Thoracic aorta (tissue), 2 donors: ENCODE results near the gene PRDM9. TPM values are rescaled to one million over a fixed set of nuclear protein-coding genes. Genes with fewer than 3 reads are reported as not detected.
"Not testable (repeated sequence)": the region's sequence is repeated elsewhere in the genome, so short reads cannot be mapped to it uniquely, and the experiment has no call there.

Experiments used
- ATAC-seq: fragments of 150-250 bp; one replicate; pipeline ENCODE4 v1.8.0; 2017; ENCODE audit warnings: low read depth; ENCODE audit not compliant: insufficient number of reproducible peaks, low FRiP score
- DNase-seq: peaks from one replicate; pipeline ENCODE4 v3.0.0-alpha.2; 2020; ENCODE audit warnings: low spot score
- H3K27ac ChIP-seq, 2 donors: fragments of 200-600 bp; sonication (generic); 1 replicate in 1 of 2; 2 replicates in 1 of 2; pipeline ENCODE4 v1.5.1; 2016; ENCODE audit warnings: mild to moderate bottlenecking in 2 of 2, moderate library complexity in 2 of 2
- H3K27me3 ChIP-seq: fragments of 200-600 bp; sonication (generic); replicated peaks from 2 replicates; pipeline ENCODE4 v1.6.0; 2016; ENCODE audit warnings: mild to moderate bottlenecking; ENCODE audit not compliant: insufficient read depth
- H3K36me3 ChIP-seq: fragments of 200-600 bp; sonication (generic); one replicate; pipeline ENCODE4 v1.5.1; 2016
- H3K4me1 ChIP-seq, 2 donors: fragments of 200-600 bp; sonication (generic); 1 replicate in 1 of 2; 2 replicates in 1 of 2; pipeline versions ENCODE4 v1.5.1 to v1.6.0; 2016; ENCODE audit warnings: low read depth in 2 of 2, mild to moderate bottlenecking in 1 of 2; ENCODE audit not compliant: control insufficient read depth in 1 of 2
- H3K4me3 ChIP-seq: fragments of 200-600 bp; sonication (generic); 2 replicates; pipeline ENCODE4 v1.5.1; 2016; ENCODE audit warnings: mild to moderate bottlenecking
- H3K9me3 ChIP-seq: fragments of 200-600 bp; sonication (generic); 2 replicates; pipeline ENCODE4 v1.5.1; 2016
- total RNA-seq, 2 donors: library from RNA; depleted of rRNA; stranded (reverse); fragments of >200 nt; gene quantifications; one replicate each; pipeline versions ENCODE4 v1.1.0 to v1.2.3, GENCODE V29; 2016
- TF ChIP-seq, protein P1 (sequence below): fragments of 200-600 bp; sonication (generic); IDR thresholded peaks from one replicate; pipeline ENCODE4 v1.5.1; 2019; ENCODE audit warnings: antibody characterized with exemption

PRDM9 gene
- total RNA-seq, 2 donors from 2014 or later: not detected

DNA sequence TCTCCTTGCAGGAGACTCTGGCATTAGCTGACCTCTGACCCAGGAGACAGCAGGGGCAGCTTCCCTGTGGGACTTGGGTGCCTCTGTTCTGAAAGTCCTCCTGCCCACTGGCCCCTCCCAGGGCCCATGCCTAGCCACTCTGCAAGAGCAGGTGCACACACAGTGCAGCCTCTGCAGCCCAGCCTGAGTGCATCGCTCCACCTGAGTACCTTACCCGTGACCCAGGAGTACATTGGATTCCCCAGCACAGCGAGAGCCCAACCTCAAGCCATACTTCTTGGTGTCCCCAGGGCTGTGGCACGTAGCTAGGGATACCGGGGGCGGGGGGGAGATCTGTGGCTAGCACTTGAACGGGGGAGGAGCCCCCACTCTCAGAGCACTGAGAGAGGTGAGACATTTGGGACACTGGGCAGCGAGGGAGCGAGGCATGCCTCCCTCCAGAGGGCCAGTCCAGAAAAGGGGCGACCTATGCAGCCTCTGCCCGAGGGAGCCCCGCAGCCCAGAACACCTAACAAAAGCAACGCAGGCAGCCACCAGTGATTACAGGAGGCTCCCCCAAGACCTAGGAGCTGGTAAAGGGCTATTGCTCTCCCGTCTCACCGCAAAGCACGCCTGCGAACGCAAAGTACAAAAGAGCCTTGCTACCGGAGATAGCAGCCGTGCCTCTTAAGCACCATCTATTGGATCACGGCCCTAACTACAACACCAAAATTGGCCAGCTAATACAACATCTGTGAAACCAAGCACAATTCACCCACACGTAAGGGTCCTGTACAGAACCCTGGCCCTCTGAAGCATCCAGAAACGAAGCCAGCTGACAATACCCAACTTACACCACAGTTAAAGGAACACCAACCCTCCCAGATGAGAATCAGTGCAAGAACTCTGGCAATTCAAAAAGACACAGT lies 826 bp upstream of the PRDM9 start:
- ATAC-seq: no peak
- H3K27ac ChIP-seq: no peak overlapping the region
- H3K4me3 ChIP-seq: peak overlapping the region; percentile 29

DNA sequence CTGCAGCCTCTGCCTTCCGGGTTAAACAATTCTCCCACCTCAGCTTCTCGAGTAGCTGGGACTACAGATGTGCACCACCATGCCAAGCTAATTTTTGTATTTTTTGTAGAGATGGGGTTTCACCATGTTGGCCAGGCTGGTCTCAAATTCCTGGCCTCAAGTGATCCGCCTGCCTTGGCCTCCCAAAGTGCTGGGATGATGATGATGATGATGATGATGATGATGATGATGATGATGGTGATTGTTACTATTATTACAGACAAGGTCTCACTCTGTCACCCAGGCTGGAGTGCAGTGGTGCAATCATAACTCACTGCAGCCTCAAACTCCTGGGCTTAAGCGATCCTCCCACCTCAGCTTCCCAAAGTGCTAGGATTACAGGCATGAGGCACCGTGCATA lies 3.0 kb downstream of the PRDM9 start:
- not testable (repeated sequence) for DNase-seq, ATAC-seq

More for the DNA sequence above, 826 bp upstream of the PRDM9 start:
- no peak for DNase-seq
- TF ChIP-seq, protein P1, sequence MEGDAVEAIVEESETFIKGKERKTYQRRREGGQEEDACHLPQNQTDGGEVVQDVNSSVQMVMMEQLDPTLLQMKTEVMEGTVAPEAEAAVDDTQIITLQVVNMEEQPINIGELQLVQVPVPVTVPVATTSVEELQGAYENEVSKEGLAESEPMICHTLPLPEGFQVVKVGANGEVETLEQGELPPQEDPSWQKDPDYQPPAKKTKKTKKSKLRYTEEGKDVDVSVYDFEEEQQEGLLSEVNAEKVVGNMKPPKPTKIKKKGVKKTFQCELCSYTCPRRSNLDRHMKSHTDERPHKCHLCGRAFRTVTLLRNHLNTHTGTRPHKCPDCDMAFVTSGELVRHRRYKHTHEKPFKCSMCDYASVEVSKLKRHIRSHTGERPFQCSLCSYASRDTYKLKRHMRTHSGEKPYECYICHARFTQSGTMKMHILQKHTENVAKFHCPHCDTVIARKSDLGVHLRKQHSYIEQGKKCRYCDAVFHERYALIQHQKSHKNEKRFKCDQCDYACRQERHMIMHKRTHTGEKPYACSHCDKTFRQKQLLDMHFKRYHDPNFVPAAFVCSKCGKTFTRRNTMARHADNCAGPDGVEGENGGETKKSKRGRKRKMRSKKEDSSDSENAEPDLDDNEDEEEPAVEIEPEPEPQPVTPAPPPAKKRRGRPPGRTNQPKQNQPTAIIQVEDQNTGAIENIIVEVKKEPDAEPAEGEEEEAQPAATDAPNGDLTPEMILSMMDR: no peak
- no peaks in the 10 kb centered on the region for H3K9me3 ChIP-seq
- H3K27me3 ChIP-seq: no peaks in the 10 kb centered on the region
- H3K4me1 ChIP-seq: no peaks in the 10 kb centered on the region
- no peaks in the 10 kb centered on the region for H3K36me3 ChIP-seq

DNA sequence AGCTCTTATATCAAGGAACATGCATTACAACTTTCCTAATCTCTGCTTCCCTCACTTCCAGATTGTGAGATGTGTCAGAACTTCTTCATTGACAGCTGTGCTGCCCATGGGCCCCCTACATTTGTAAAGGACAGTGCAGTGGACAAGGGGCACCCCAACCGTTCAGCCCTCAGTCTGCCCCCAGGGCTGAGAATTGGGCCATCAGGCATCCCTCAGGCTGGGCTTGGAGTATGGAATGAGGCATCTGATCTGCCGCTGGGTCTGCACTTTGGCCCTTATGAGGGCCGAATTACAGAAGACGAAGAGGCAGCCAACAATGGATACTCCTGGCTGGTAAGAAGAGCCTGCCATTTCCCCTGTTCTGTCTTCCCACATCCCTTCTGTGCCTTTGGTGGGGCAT lies 15.1 kb downstream of the PRDM9 start:
- TF ChIP-seq, protein P1: no peak
- Histone ChIP-seq H3K4me1 (no peaks in the 10 kb centered on the region), H3K36me3 (no peaks in the 10 kb centered on the region), H3K27ac (no peak overlapping the region), H3K9me3 (no peaks in the 10 kb centered on the region), H3K4me3 (no peak overlapping the region), H3K27me3 (no peaks in the 10 kb centered on the region)
- DNase-seq (no peak), ATAC-seq (no peak)

More for the DNA sequence above, 3.0 kb downstream of the PRDM9 start:
- H3K36me3 ChIP-seq, H3K27me3 ChIP-seq, H3K4me1 ChIP-seq, H3K9me3 ChIP-seq, H3K4me3 ChIP-seq, H3K27ac ChIP-seq: not testable (repeated sequence)

DNA sequence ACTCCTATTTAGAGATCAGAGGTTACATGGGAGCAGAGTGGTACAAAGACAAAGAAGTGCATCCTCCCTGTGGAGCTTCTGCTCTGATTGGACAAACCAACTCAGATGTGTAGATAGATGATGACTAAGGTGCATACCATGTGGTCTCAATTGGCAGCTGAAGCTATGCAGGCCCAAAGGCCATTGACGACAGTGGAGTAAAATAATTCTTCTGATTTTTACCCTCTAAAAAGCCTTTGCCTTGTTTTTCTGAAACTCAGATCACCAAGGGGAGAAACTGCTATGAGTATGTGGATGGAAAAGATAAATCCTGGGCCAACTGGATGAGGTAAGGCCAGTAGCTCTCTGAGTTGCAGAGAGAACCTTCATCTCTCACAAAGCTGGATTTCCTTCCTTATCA lies 15.6 kb downstream of the PRDM9 start:
- Histone ChIP-seq H3K27ac (no peak overlapping the region), H3K27me3 (no peaks in the 10 kb centered on the region), H3K4me3 (no peak overlapping the region), H3K36me3 (no peaks in the 10 kb centered on the region), H3K4me1 (no peaks in the 10 kb centered on the region), H3K9me3 (no peaks in the 10 kb centered on the region)
- no peak for DNase-seq
- TF ChIP-seq, protein P1: no peak
- no peak for ATAC-seq

DNA sequence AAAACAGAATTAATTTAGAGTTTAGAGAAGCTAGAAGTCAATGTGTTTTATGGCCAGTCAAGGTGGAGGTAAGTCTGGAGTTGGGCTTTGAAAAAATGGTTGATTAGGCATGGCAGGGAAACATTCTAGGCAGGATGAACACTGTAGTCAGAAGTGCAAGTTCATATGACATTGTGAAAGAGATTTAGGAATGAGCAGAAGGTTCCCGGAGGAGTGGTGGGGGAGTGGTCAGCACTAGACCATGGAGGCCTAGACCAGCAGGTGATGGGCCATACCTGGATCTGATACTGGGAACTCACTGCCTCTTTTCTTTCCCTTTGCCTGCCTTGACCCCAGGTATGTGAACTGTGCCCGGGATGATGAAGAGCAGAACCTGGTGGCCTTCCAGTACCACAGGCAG lies 16.6 kb downstream of the PRDM9 start:
- ATAC-seq (no peak), DNase-seq (no peak)
- no peaks in the 10 kb centered on the region for H3K4me1 ChIP-seq
- TF ChIP-seq, protein P1: no peak
- H3K36me3 ChIP-seq: no peaks in the 10 kb centered on the region
- H3K4me3 ChIP-seq: no peak overlapping the region
- no peaks in the 10 kb centered on the region for H3K27me3 ChIP-seq
- H3K9me3 ChIP-seq: no peaks in the 10 kb centered on the region
- H3K27ac ChIP-seq: no peak overlapping the region
